Activated CD4-positive, alpha-beta T cell treated with anti-CD3 and anti-CD28 coated beads, Interleukin-2, amount 10 ng/mL, durations not matched to agents 24 days and 14 days (primary cell): ENCODE results near the gene SDCCAG8. TPM values are rescaled to one million over a fixed set of nuclear protein-coding genes. Genes with fewer than 3 reads are reported as not detected.

Experiments
- DNase-seq: peaks from one replicate; pipeline ENCODE4 v3.0.0; 2022
- H3K27ac Mint-ChIP-seq: one replicate; pipeline ENCODE4 v1.8.0; 2022; ENCODE audit warnings: mild to moderate bottlenecking, mixed read lengths
- H3K27me3 Mint-ChIP-seq: one replicate; pipeline ENCODE4 v1.8.0; 2022; ENCODE audit warnings: mixed read lengths
- H3K36me3 Mint-ChIP-seq: one replicate; pipeline ENCODE4 v1.8.0; 2022; ENCODE audit warnings: low read depth, mild to moderate bottlenecking, mixed read lengths
- H3K4me1 Mint-ChIP-seq: one replicate; pipeline ENCODE4 v1.8.0; 2021; ENCODE audit warnings: mixed read lengths
- H3K4me3 Mint-ChIP-seq: one replicate; pipeline ENCODE4 v1.8.0; 2022; ENCODE audit warnings: mild to moderate bottlenecking, moderate library complexity, mixed read lengths
- H3K9me3 Mint-ChIP-seq: one replicate; pipeline ENCODE4 v1.8.0; 2021; ENCODE audit warnings: mixed read lengths
- intact Hi-C: fragments of 100-400 bp; cut with micrococcal nuclease; formaldehyde crosslinking; loops from one replicate; pipeline ENCODE4 v1.15.1; 2023
- total RNA-seq: library from RNA; stranded (reverse); gene quantifications from 2 replicates; pipeline ENCODE4 v1.2.3, GENCODE V29; 2022

Gene SDCCAG8
- total RNA-seq, 1 donor from 2014 or later = 23.6 TPM

GRCh38 chr1:243496806-243497205 is 241.0 kb downstream of the SDCCAG8 start:
- DNase-seq = no peak
- Mint-ChIP-seq H3K27me3 (no peaks in the 10 kb centered on the region), H3K4me3 (no peak overlapping the region), H3K4me1 (peaks cover 5% of the 10 kb centered on the region), H3K36me3 (peaks cover 2% of the 10 kb centered on the region), H3K9me3 (no peaks in the 10 kb centered on the region), H3K27ac (peak overlapping the region; percentile 56)
- intact Hi-C loops = no loop called here

DNA sequence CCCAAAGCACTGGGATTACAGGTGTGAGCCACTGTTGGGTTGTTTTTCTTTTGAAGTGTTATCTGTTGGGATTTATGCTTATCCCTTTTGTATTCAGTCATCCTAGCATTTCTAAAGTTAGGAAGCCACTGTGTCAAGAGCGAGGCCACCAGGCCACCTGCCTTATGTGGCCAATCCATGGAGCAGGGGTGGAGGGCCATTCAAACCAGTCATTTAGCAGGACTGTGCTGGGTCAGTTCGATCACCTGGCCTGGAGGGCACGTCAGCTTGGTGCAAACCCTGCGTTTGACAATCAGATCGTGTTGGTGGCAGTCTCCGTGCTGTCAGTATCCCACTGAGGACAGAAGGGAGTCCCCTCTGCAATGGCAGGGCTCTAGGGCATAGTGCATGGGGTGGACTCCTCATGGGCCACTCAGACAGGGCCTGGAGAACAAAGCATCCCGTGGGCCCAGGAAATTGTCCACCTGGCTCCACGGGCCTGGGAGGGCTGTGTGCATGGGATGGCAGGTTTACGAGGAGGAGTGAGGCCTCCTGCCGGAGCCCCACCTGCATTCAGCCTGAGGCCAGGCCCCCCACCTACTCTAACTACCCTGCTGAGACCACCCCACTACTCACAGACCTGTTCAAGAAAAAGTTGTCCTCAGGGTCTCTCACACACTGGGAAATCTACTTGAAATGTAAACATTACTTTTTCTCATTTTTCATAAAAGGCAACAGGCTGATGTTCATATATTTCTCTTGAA is 242.3 kb downstream of the SDCCAG8 start:
- no peak for DNase-seq
- Mint-ChIP-seq H3K27me3 (no peaks in the 10 kb centered on the region), H3K4me1 (peaks cover 5% of the 10 kb centered on the region), H3K9me3 (no peaks in the 10 kb centered on the region), H3K4me3 (no peak overlapping the region), H3K36me3 (peaks cover 8% of the 10 kb centered on the region), H3K27ac (no peak overlapping the region)
- intact Hi-C loops = no loop called here

- Mint-ChIP-seq H3K9me3 (no peaks in the 10 kb centered on the region), H3K4me1 (peaks cover 5% of the 10 kb centered on the region), H3K4me3 (no peak overlapping the region), H3K36me3 (peaks cover 14% of the 10 kb centered on the region), H3K27me3 (no peaks in the 10 kb centered on the region), H3K27ac (no peak overlapping the region)
- intact Hi-C loops = no loop called here
- DNase-seq = no peak
Measured at GRCh38 chr1:243499248-243499647, 243.4 kb downstream of the SDCCAG8 start.

DNA sequence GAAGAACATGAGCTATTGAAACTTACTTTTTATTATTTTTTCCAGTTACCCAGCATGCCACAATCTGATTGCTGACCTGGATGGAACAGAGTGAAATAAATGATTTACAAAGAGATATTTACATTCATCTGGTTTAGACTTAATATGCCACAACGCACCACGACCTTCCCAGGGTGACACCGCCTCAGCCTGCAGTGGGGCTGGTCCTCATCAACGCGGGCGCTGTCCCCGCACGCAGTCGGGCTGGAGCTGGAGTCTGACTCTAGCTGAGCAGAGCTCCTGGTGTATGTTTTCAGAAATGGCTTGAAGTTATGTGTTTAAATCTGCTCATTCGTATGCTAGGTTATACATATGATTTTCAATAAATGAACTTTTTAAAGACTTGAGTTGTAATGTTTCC is 243.9 kb downstream of the SDCCAG8 start:
- Mint-ChIP-seq H3K27me3 (no peaks in the 10 kb centered on the region), H3K4me1 (peaks cover 5% of the 10 kb centered on the region), H3K36me3 (peaks cover 14% of the 10 kb centered on the region), H3K9me3 (no peaks in the 10 kb centered on the region), H3K4me3 (no peak overlapping the region), H3K27ac (no peak overlapping the region)
- DNase-seq = no peak
- intact Hi-C loops = no loop called here

GRCh38 chr1:243500512-243500911 is 244.7 kb downstream of the SDCCAG8 start:
- no peak overlapping the region for H3K4me3 Mint-ChIP-seq
- intact Hi-C loops = no loop called here
- no peaks in the 10 kb centered on the region for H3K9me3 Mint-ChIP-seq
- peaks cover 17% of the 10 kb centered on the region for H3K36me3 Mint-ChIP-seq
- H3K4me1 Mint-ChIP-seq = peaks cover 5% of the 10 kb centered on the region
- no peak for DNase-seq
- H3K27ac Mint-ChIP-seq = no peak overlapping the region
- H3K27me3 Mint-ChIP-seq = no peaks in the 10 kb centered on the region

GRCh38 chr1:243501002-243501401 is 245.2 kb downstream of the SDCCAG8 start:
- intact Hi-C loops = no loop called here
- no peak overlapping the region for H3K27ac Mint-ChIP-seq
- peaks cover 4% of the 10 kb centered on the region for H3K4me1 Mint-ChIP-seq
- no peak for DNase-seq
- H3K36me3 Mint-ChIP-seq = peaks cover 17% of the 10 kb centered on the region
- H3K27me3 Mint-ChIP-seq = no peaks in the 10 kb centered on the region
- H3K9me3 Mint-ChIP-seq = no peaks in the 10 kb centered on the region
- no peak overlapping the region for H3K4me3 Mint-ChIP-seq

- H3K27ac Mint-ChIP-seq = no peak overlapping the region
- intact Hi-C loops = no loop called here
- peaks cover 6% of the 10 kb centered on the region for H3K4me1 Mint-ChIP-seq
- no peak for DNase-seq
- H3K9me3 Mint-ChIP-seq = no peaks in the 10 kb centered on the region
- H3K36me3 Mint-ChIP-seq = peaks cover 17% of the 10 kb centered on the region
- H3K4me3 Mint-ChIP-seq = no peak overlapping the region
- H3K27me3 Mint-ChIP-seq = no peaks in the 10 kb centered on the region
Measured at GRCh38 chr1:243503155-243503554, 247.3 kb downstream of the SDCCAG8 start.

DNA sequence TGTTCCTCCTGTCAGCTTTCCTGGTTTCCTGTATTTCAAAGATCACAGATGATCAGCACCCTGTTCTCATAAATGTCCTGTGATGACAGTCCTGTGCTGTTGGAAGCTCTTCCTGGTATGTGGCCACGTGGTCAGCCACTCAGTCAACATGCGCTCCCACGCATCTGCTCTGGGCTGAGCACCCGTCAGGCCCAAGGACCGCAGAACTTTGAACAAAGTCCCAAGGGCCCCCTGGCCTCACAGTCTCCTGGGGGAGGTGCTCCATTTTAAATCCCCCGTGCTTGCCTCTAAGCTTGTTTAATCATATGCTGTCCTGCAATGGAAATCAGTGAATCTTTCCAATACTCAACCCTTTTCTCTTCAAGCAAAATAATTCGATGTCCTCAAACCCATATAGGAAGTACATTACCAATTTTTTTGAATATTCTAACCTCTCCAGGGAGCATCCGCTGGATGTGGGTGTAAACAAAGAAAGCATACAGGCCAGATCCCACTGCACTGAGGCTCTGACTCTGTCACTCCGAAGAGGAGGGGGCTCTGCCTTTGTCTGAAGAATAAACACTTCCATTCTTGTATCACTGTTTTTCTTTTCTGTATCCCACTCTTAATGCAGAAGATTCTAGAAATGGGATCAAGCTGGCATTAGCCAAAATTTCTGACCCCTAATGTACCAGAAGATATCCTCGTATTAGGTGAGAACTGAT is 250.3 kb downstream of the SDCCAG8 start:
- no peaks in the 10 kb centered on the region for H3K27me3 Mint-ChIP-seq
- intact Hi-C loops = no loop called here
- peaks cover 9% of the 10 kb centered on the region for H3K4me1 Mint-ChIP-seq
- DNase-seq = peak; percentile 44
- no peak overlapping the region for H3K4me3 Mint-ChIP-seq
- H3K36me3 Mint-ChIP-seq = peaks cover 19% of the 10 kb centered on the region
- no peaks in the 10 kb centered on the region for H3K9me3 Mint-ChIP-seq
- H3K27ac Mint-ChIP-seq = no peak overlapping the region

DNA sequence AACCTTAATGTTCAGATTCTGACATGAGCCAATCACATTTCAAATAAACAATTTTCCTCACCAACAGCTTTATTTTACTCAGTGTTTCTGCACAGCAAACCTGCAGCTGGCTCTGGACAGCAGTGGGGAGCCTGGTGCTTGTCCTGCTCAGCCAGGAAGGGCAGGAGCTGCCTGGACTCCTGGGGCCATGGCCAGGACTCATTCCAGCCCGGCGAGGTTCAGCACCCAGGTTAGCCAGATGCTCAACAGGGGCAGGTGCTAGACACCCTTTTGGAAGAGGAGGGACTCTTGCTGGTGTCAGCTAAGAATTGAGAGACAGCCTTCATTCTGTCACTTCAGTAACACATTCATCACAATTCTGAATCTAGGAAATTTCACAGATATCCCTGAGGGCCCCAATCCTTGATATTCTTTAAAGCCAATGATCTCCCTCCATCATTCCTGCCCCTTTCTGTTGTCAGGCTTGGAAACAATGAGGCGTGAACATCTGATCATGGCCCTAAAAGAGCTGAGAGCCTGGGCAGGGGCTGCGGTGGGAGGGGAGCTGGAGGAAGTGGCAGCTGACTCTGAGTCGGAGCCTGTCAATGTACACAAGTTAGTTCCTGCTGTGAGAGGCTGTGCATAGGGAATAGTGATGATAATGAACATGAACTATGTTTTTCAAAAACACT is 251.3 kb downstream of the SDCCAG8 start:
- H3K27me3 Mint-ChIP-seq = no peaks in the 10 kb centered on the region
- H3K9me3 Mint-ChIP-seq = no peaks in the 10 kb centered on the region
- peak; percentile 52 for DNase-seq
- H3K36me3 Mint-ChIP-seq = peaks cover 25% of the 10 kb centered on the region
- intact Hi-C loops = no loop called here
- no peak overlapping the region for H3K27ac Mint-ChIP-seq
- H3K4me1 Mint-ChIP-seq = peaks cover 9% of the 10 kb centered on the region
- no peak overlapping the region for H3K4me3 Mint-ChIP-seq

DNA sequence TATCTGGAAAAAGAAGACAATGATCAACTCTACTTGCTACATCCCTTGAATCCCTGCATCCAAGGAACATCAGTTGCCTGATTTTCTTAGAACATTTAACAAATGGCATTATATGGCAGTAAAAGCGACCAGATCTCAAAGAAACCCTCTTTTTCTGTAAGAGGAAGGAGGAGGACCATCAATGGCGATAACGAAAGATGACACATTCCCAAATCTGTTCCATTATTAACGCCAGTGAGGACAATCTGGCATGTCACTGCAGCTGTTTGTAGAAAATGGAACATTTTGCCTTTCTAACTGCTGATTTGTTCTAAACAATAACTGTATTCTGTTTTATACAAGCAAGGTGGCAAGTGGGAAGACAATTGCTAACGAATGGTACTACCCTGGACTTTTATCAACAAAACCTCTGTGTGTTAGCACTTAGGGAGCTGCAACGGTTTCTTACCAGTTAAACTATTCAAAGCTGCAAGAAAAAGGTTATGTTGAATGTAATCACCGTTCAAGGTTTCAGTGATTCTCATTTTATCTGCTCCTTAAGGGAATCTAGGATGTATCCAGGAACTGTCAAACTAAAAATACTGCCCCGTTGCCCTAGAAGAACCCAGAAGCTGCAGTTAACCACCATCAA is 251.9 kb downstream of the SDCCAG8 start:
- intact Hi-C loops = no loop called here
- no peak overlapping the region for H3K4me3 Mint-ChIP-seq

GRCh38 chr1:243508303-243508713 is 252.5 kb downstream of the SDCCAG8 start:
- no peaks in the 10 kb centered on the region for H3K27me3 Mint-ChIP-seq
- H3K9me3 Mint-ChIP-seq = no peaks in the 10 kb centered on the region
- intact Hi-C loops = no loop called here
- peaks cover 9% of the 10 kb centered on the region for H3K4me1 Mint-ChIP-seq
- peaks cover 18% of the 10 kb centered on the region for H3K36me3 Mint-ChIP-seq
- peak overlapping the region; percentile 31 for H3K27ac Mint-ChIP-seq
- H3K4me3 Mint-ChIP-seq = no peak overlapping the region
- no peak for DNase-seq

More for the DNA sequence above, 251.9 kb downstream of the SDCCAG8 start:
- H3K9me3 Mint-ChIP-seq = no peaks in the 10 kb centered on the region
- no peak overlapping the region for H3K27ac Mint-ChIP-seq
- H3K4me1 Mint-ChIP-seq = peaks cover 9% of the 10 kb centered on the region
- no peak for DNase-seq
- H3K36me3 Mint-ChIP-seq = peaks cover 22% of the 10 kb centered on the region
- no peaks in the 10 kb centered on the region for H3K27me3 Mint-ChIP-seq

- peaks cover 13% of the 10 kb centered on the region for H3K36me3 Mint-ChIP-seq
- H3K4me3 Mint-ChIP-seq = no peak overlapping the region
- H3K27me3 Mint-ChIP-seq = no peaks in the 10 kb centered on the region
- H3K4me1 Mint-ChIP-seq = peaks cover 9% of the 10 kb centered on the region
- DNase-seq = no peak
- no peak overlapping the region for H3K27ac Mint-ChIP-seq
- no peaks in the 10 kb centered on the region for H3K9me3 Mint-ChIP-seq
- intact Hi-C loops = no loop called here
Measured at GRCh38 chr1:243508943-243509342, 253.1 kb downstream of the SDCCAG8 start.

DNA sequence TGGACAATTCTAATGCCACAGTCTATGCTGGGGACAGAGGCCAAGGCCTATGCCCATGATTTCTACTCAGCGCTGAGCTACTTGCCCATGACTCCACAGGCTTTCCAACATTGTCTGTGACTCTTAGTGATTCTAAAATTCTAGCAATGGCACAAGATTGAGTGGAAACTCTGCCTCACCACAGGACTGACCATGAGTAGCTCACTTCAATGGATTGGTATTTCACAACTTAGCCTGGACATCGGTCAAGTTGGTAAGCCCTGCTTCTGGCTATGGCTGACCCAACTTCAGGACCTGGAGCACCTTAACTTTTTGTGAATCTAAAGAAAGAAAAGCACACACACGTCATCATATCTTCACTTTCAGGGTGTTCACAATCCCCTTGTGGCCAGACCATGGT is 255.1 kb downstream of the SDCCAG8 start:
- Mint-ChIP-seq H3K36me3 (peaks cover 14% of the 10 kb centered on the region), H3K27ac (no peak overlapping the region), H3K4me1 (peaks cover 16% of the 10 kb centered on the region), H3K4me3 (no peak overlapping the region), H3K9me3 (no peaks in the 10 kb centered on the region), H3K27me3 (no peaks in the 10 kb centered on the region)
- intact Hi-C loops = no loop called here
- no peak for DNase-seq
